Astrocyte (in vitro differentiated cells and primary cell): Measurements from ENCODE around the gene ACOT12. TPM values are rescaled to one million over a fixed set of nuclear protein-coding genes. Genes with fewer than 3 reads are reported as not detected.

ENCODE experiments used
- DNase-seq: peaks from one replicate; pipeline ENCODE4 v3.0.0-alpha.2; 2010; ENCODE audit warnings: low read depth
- FAIRE-seq: peaks from 2 replicates; lab custom pipeline; 2011; peaks lifted over from hg19 to GRCh38; lab: Jason Lieb, UNC
- H2AFZ ChIP-seq: 2 replicates; pipeline ENCODE4 v1.6.0; 2012; ENCODE audit warnings: low read depth, low read length, inconsistent platforms
- H3K27ac ChIP-seq: 2 replicates; pipeline ENCODE4 v1.5.1; 2011; ENCODE audit warnings: low read depth, low read length, inconsistent platforms
- H3K27me3 ChIP-seq: 2 replicates; pipeline ENCODE4 v1.6.0; 2011; ENCODE audit warnings: low read length, inconsistent platforms; ENCODE audit not compliant: insufficient read depth
- H3K36me3 ChIP-seq: 2 replicates; pipeline ENCODE4 v1.5.1; 2011; ENCODE audit warnings: low read length, inconsistent platforms; ENCODE audit not compliant: insufficient read depth
- H3K4me1 ChIP-seq: 2 replicates; pipeline ENCODE4 v1.5.1; 2011; ENCODE audit warnings: low read length, inconsistent platforms; ENCODE audit not compliant: insufficient read depth
- H3K4me2 ChIP-seq: 2 replicates; pipeline ENCODE4 v1.6.0; 2012; ENCODE audit warnings: low read length, inconsistent platforms
- H3K4me3 ChIP-seq: 2 replicates; pipeline ENCODE4 v1.5.1; 2011; ENCODE audit warnings: low read depth, mild to moderate bottlenecking, low read length, inconsistent platforms; ENCODE audit not compliant: insufficient read depth
- H3K79me2 ChIP-seq: 2 replicates; pipeline ENCODE4 v1.6.0; 2012; ENCODE audit warnings: mild to moderate bottlenecking, low read length, inconsistent platforms; ENCODE audit not compliant: insufficient read depth
- H3K9ac ChIP-seq: 2 replicates; pipeline ENCODE4 v1.6.0; 2012; ENCODE audit warnings: mild to moderate bottlenecking, low read length, inconsistent platforms
- H3K9me3 ChIP-seq: 2 replicates; pipeline ENCODE4 v1.5.1; 2012; ENCODE audit warnings: low read depth, mild to moderate bottlenecking, low read length, inconsistent platforms; ENCODE audit not compliant: insufficient read depth
- H4K20me1 ChIP-seq: 2 replicates; pipeline ENCODE4 v1.6.0; 2012; ENCODE audit warnings: low read length, inconsistent platforms; ENCODE audit not compliant: insufficient read depth
- H3K27ac Mint-ChIP-seq: one replicate; pipeline ENCODE4 v1.8.0; 2021; ENCODE audit warnings: mild to moderate bottlenecking, mixed read lengths; ENCODE audit not compliant: unreplicated experiment
- H3K27me3 Mint-ChIP-seq: one replicate; pipeline ENCODE4 v1.8.0; 2021; ENCODE audit warnings: low read depth, mixed read lengths; ENCODE audit not compliant: unreplicated experiment
- H3K36me3 Mint-ChIP-seq: one replicate; pipeline ENCODE4 v1.8.0; 2021; ENCODE audit warnings: low read depth, mixed read lengths; ENCODE audit not compliant: unreplicated experiment
- H3K4me1 Mint-ChIP-seq: one replicate; pipeline ENCODE4 v1.8.0; 2021; ENCODE audit warnings: low read depth, mixed read lengths; ENCODE audit not compliant: unreplicated experiment
- H3K4me3 Mint-ChIP-seq: one replicate; pipeline ENCODE4 v1.8.0; 2021; ENCODE audit warnings: mild to moderate bottlenecking, moderate library complexity, mixed read lengths; ENCODE audit not compliant: unreplicated experiment
- H3K9me3 Mint-ChIP-seq: one replicate; pipeline ENCODE4 v1.8.0; 2021; ENCODE audit warnings: mild to moderate bottlenecking, mixed read lengths; ENCODE audit not compliant: unreplicated experiment
- CTCF ChIP-seq: IDR thresholded peaks from 2 replicates; pipeline ENCODE4 v1.5.1; 2011; ENCODE audit warnings: low read depth, mild to moderate bottlenecking, inconsistent platforms, low read length, moderate library complexity; ENCODE audit not compliant: insufficient read depth
- EZH2 ChIP-seq: IDR thresholded peaks from 2 replicates; pipeline ENCODE4 v1.6.1; 2012; ENCODE audit warnings: mild to moderate bottlenecking, low read length, inconsistent platforms; ENCODE audit not compliant: insufficient read depth
- total RNA-seq: library from RNA; stranded (reverse); gene quantifications from 2 replicates; pipeline ENCODE4 v1.2.1, GENCODE V29; 2021

Gene ACOT12
- total RNA-seq, 1 donor from 2014 or later, result 0.09 TPM

DNA sequence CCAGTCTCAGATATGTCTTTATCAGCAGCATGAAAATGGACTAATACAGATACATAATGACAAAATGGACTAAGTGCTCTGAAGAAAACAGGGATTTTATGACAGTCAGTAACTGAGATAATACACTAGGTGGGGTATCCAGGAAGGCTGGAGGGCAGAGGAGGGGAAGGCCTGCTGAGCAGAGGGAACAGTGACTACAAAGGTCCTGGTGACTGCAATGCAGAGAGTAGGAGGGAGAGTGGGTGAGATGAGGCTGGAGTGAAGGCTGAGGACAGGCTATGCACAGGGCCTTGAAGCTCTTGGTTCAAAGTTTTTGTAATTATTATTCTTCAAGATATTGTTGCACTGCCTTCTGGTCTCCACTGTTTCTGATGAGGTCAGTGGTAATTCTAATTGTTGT is 4.9 kb downstream of the ACOT12 start:
- no peaks in the 10 kb centered on the region for H4K20me1 ChIP-seq

GRCh38 chr5:81388169-81388568 is 5.8 kb downstream of the ACOT12 start:
- Mint-ChIP-seq H3K4me3 (no peak overlapping the region), H3K4me1 (no peaks in the 10 kb centered on the region), H3K27ac (no peak overlapping the region), H3K9me3 (no peaks in the 10 kb centered on the region), H3K27me3 (peaks cover 8% of the 10 kb centered on the region), H3K36me3 (no peaks in the 10 kb centered on the region)
- Histone ChIP-seq H3K4me2 (no peak overlapping the region), H3K9ac (no peak overlapping the region), H3K27ac (no peak overlapping the region), H3K4me3 (no peak overlapping the region), H3K27me3 (no peaks in the 10 kb centered on the region), H2AFZ (no peak overlapping the region), H3K4me1 (no peaks in the 10 kb centered on the region), H3K79me2 (no peaks in the 10 kb centered on the region), H3K9me3 (no peaks in the 10 kb centered on the region), H3K36me3 (no peaks in the 10 kb centered on the region), H4K20me1 (no peaks in the 10 kb centered on the region)
- no peak for FAIRE-seq
- TF ChIP-seq CTCF (no peak), EZH2 (no peak)
- DNase-seq, result no peak

More for the DNA sequence above, 4.9 kb downstream of the ACOT12 start:
- Mint-ChIP-seq H3K27me3 (peaks cover 13% of the 10 kb centered on the region), H3K4me1 (no peaks in the 10 kb centered on the region), H3K27ac (no peak overlapping the region), H3K9me3 (no peaks in the 10 kb centered on the region), H3K4me3 (no peak overlapping the region), H3K36me3 (no peaks in the 10 kb centered on the region)
- H3K4me1 ChIP-seq, result no peaks in the 10 kb centered on the region
- no peak overlapping the region for H3K4me3 ChIP-seq
- no peaks in the 10 kb centered on the region for H3K27me3 ChIP-seq
- no peak overlapping the region for H3K27ac ChIP-seq
- no peak for TF ChIP-seq CTCF
- DNase-seq, result no peak
- H3K4me2 ChIP-seq, result no peak overlapping the region
- no peaks in the 10 kb centered on the region for H3K9me3 ChIP-seq
- no peaks in the 10 kb centered on the region for H3K36me3 ChIP-seq
- no peaks in the 10 kb centered on the region for H3K79me2 ChIP-seq
- FAIRE-seq, result no peak
- no peak overlapping the region for H3K9ac ChIP-seq
- no peak overlapping the region for H2AFZ ChIP-seq

- no peaks in the 10 kb centered on the region for H3K79me2 ChIP-seq
- Mint-ChIP-seq H3K9me3 (no peaks in the 10 kb centered on the region), H3K36me3 (no peaks in the 10 kb centered on the region), H3K27ac (no peak overlapping the region), H3K4me1 (no peaks in the 10 kb centered on the region), H3K4me3 (no peak overlapping the region), H3K27me3 (no peaks in the 10 kb centered on the region)
- no peaks in the 10 kb centered on the region for H3K27me3 ChIP-seq
- no peak overlapping the region for H3K9ac ChIP-seq
- H3K4me2 ChIP-seq, result no peak overlapping the region
- H3K4me1 ChIP-seq, result no peaks in the 10 kb centered on the region
- DNase-seq (no peak), FAIRE-seq (no peak)
- H4K20me1 ChIP-seq, result no peaks in the 10 kb centered on the region
- H2AFZ ChIP-seq, result no peak overlapping the region
- H3K9me3 ChIP-seq, result no peaks in the 10 kb centered on the region
- TF ChIP-seq EZH2 (no peak), CTCF (no peak)
- H3K27ac ChIP-seq, result no peak overlapping the region
- no peaks in the 10 kb centered on the region for H3K36me3 ChIP-seq
- H3K4me3 ChIP-seq, result no peak overlapping the region
Measured at GRCh38 chr5:81383867-81384266, 10.1 kb downstream of the ACOT12 start.
